Left renal pelvis (tissue), 4 donors: ENCODE data around the gene PTPRA. TPM values are rescaled to one million over a fixed set of nuclear protein-coding genes. Genes with fewer than 3 reads are reported as not detected.
"Not testable (repeated sequence)": the region's sequence is repeated elsewhere in the genome, so short reads cannot be mapped to it uniquely, and the experiment has no call there.

Experiments used
- DNase-seq, 4 donors: peaks; one replicate each; pipeline ENCODE4 v3.0.0-alpha.2; 2013; ENCODE audit warnings: low read depth in 4 of 4, low spot score in 3 of 4
- polyA plus RNA-seq, 4 donors: library from polyadenylated mRNA; unstranded; fragments of 120-200 nt; gene quantifications; one replicate each; pipeline ENCODE4 v1.2.1, GENCODE V29; 2013; ENCODE audit not compliant: insufficient read length in 4 of 4

The PTPRA gene
- polyA plus RNA-seq, 4 donors: 87.0 to 141 (median 107) TPM

DNA sequence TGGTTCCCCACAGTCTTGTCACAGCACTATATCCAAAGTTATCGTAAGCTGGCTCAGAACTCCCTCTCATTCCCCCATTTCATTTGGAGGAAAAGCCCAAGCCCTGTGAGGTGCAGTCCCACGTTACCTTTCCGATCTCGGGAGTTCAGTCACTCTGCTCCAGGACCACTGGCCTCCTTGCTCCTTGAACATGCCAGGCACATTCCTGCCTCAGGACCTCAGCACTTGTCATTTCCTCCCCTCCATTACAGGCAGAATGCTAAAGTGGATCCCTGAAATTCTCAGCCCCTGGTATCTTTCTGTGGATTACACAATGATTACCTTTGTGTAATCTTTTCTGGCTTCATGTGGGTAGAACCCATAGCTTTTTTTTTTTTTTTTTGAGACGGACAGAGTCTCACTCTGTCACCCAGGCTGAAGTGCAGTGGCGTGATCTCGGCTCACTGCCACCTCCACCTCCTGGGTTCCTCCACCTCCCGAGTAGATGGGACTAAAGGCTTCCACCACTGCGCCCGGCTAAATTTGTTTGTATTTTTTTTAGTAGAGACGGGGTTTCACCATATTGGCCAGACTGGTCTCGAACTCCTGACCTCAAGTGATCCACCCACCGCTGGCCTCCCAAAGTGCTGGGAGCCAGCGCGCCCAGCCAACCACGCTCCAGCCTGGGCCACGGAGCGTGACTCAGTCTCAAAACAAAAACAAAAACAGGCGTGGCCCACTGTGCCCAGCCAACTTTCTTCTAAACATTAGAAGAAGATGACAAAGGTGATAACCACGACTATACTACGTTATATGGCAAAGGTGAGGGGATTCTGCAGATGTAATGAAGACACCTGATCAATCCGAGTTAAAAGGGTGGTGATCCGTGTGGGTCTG, 194.1 kb downstream of the PTPRA start:
- no peak for DNase-seq

DNA sequence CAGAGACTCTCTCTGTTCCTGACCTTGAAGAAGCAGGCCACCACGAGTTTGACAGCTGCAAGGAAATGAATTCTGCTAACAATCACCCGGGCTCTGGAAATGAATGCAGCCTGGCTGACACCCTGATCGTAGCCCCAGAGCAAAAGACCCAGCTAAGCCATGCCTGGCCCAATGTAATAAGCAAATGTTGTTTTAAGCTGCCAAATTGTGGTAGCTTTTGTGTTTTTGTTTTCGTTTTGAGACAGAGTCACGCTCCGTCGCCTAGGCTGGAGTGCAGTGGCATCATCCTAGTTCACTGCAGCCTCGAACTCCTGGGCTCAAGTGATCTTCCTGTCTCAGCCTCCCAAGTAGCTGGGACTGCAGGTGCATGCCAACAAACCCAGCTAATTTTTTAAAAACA, 194.8 kb downstream of the PTPRA start:
- DNase-seq: no peak

DNA sequence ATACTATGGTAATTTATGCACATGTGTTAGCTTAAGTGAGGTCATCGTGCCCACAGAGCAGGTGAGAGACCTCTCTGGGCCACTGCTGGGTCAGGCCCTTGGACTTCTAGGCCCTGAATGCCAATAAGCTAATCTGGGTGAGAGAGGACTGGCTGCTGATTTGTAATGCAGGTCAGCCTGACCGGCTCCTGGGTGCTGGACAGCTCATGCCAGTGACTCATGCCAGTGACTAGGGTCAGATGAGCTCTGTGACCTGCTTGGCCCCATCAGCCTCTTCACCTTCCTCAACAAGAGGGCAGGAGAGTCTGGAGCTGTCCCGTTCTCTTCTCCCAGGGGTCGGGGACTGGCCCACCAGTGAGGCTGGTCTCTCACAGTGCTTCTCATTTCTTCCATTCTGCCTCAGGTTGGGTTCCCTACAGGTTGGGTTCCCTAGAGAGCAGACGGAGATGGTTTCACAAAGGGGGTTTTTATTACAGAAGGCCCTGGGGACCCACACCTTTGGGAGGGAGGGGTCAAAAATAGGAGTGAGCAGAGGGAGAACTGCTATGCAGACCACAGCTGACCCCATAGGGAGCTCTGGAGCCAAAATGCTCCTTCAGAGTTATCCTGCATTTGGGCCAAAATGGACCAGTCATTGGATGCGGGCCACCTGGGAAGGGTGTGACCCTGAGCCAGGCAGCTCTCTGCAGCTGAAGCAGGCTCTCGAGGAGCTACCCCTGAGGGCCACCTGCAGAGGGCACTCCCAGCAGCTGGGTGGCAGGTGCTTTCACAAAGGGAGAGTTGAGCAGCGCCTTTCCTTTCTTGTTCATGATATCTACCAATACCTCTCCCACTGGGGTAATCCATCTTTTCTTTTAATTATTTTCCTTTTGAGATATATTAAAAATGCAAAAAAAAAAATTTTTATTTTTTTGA, 196.0 kb downstream of the PTPRA start:
- DNase-seq: no peak

DNA sequence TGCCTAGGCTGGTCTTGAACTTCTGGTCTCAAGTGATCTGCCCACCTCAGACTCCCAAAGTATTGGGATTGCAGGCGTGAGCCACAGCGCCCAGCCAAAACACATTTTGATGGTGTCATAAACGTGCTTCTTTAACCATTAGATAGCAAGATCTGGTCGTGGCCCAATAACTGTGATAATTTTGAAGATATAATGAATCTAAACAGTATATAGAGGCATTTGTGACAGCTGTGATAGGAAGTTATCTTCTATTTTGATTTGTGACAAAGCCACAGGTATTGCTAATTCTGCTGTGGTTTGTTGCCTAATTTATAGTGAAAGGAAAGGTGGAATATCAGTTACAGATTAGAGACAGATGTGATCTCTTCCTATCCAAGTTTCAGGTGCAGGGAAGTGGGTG, 197.4 kb downstream of the PTPRA start:
- DNase-seq: no peak

DNA sequence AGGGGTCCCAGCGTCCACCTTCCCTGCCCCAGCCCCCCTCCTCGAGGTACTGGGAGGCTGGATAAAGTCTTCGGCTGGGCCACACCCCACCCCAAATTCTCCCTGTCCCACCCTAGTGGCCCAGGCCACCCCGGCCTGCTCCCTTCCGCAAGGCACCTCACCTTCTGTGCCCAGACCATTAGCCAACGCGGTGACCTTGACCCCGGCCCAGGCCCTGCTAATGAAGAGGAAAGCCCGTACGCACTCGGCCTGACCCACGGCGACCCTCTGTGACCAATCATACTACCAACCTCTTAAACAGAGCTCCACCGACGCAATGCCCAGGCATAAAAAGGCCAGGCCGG, 198.0 kb downstream of the PTPRA start:
- no peak for DNase-seq

DNA sequence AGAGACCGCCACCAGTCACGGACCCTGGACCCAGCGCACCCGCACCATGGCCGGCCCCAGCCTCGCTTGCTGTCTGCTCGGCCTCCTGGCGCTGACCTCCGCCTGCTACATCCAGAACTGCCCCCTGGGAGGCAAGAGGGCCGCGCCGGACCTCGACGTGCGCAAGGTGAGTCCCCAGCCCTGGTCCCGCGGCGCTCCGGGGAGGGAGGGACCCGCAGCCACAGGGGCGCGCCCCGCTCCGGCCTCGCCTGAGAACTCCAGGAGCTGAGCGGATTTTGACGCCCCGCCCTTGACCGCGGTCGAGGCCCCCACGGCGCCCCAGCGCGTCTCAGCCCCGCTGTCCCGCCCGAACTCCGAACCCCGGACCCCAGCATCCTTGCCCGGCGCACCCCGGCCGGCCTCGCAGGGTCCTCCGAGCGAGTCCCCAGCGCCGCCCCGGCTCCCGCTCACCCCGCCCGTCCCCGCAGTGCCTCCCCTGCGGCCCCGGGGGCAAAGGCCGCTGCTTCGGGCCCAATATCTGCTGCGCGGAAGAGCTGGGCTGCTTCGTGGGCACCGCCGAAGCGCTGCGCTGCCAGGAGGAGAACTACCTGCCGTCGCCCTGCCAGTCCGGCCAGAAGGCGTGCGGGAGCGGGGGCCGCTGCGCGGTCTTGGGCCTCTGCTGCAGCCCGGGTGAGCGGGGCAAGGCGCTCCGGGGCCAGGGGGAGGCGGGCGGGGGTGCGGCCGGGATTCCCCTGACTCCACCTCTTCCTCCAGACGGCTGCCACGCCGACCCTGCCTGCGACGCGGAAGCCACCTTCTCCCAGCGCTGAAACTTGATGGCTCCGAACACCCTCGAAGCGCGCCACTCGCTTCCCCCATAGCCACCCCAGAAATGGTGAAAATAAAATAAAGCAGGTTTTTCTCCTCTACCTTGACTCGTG, 198.6 kb downstream of the PTPRA start, which contains the start of gene OXT:
OXT (plus strand) TSS at position 11 of the 920 bp plus-strand sequence; CDS start at position 47, 36 bp downstream.
- DNase-seq: no peak

DNA sequence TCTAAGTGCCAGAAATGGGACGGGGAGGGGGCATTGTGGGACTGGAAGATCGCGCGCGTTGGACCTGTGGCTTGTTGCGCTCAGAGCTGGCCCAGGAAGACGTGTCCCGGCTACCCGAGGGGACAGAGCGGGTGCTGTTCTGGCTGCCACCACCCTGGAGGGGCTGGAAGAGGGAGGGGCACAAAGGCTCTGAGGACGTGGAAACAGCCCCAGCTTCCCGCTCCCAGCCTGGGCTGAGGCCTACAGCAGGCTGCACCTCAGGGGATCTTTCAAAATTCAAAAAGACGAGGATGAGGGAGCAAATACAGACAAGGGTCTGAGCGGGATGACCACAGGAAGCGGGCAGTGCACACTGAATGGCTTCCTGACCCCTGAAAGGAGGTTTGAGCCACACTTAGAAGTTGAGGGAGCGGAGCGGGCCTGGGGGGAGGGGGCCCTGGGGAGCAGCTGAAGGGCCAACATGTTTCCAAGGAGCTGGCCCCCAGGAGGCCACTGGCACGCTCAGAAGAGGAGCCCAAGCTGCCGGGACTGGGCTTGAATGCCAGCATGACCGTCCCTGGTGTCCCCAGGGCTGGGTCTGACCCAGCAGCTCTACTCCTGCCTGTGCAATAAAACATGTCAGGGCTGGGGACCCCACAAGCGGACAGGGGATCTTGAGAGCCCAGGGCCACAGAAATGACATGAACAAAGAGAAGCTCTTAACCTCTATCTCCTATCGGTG, 199.4 kb downstream of the PTPRA start:
- no peak for DNase-seq

DNA sequence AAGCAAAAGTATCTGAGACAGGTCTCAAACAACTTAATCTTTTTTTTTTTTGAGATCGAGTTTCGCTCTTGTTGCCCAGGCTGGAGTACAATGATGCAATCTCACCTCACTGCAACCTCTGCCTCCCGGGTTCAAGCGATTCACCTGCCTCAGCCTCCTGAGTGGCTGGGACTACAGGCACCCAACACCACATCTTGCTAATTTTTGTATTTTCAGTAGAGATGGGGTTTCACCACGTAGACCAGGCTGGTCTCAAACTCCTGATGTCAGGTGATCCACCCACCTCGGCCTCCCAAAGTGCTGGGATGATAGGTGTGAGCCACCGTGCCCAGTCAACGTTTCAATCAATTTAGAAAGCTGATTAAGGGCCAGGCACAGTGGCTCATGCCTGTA, 200.0 kb downstream of the PTPRA start:
- DNase-seq: not testable (repeated sequence)

DNA sequence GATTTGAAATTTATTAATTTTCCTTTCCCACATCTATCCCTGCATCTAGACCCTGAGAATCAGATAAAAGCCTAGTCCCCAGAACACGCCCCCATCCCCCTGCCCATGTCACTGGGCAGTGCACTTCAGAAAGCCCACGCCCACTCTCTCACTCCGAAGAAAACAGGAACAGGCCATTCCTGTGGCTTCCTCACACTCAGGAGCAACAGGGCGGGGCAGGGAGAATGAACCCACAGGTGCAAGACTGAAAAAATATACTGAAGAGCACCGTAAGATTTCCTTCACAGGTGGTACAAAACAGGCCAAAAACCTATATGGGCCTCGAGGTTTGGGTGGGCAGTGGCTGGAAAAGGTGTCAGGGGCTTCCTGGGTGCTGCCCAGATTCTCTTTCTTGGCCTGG, 201.5 kb downstream of the PTPRA start:
- DNase-seq: no peak

DNA sequence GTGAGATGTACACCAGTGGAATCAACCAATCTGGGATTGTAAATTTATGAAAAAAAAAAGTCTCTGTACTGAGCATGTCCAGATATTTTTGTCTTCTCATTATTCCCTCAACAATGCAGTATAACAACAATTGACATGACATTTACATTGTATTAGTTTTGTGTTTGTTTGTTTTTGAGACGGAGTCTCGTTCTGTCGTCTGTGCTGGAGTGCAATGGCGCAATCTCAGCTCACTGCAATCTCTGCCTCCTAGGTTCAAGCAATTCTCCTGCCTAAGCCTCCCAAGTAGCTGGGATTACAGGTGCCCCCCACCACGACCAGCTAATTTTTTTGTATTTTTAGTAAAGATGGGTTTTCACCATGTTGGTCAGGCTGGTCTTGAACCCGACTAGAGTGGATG, 202.0 kb downstream of the PTPRA start:
- not testable (repeated sequence) for DNase-seq

DNA sequence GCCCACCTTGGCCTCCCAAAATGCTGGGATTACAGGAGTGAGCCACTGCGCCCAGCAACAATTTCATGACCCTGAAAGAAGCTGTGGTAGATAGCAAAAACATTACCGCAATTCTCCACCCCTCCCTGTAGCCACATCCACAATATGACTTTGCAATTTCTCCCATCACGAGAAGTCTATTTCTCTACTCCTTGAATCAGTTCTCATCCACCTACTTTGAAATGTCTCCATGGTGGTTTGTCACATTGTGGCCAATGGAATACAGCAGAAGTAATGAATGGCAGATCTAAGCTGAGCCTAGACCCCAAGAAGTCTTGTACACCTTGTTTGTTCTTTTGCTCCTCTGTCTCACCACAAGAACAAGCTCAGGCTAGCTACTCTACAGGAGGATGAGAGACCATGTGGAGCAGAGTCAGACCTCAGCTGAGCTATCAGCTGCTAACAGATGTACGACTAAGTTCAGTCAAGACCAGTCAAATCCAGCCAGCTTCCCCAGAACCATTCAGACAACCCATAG, 204.4 kb downstream of the PTPRA start:
- DNase-seq: no peak

DNA sequence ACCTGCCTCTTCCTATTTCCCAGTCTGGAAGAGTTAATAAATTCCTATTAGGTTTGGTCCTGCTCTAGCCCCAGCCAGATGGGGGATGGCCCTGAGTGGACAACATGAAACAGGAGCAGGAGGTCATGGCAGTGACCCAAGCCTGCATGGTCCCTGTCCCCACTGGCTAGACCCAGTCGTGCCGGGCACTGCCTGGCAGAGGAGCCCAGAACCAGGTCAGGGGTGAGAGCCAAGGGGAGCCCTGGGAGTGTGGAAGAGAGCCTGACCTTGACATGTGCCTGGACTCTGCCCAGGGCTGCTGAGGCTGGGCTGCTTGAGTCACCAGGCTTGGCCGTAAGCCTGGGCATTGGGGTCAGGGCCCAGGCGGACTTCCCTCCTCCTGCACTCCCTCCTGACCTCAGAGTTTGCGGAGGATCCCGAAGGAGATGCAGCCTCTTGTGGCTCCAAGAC, 207.7 kb downstream of the PTPRA start:
- no peak for DNase-seq

DNA sequence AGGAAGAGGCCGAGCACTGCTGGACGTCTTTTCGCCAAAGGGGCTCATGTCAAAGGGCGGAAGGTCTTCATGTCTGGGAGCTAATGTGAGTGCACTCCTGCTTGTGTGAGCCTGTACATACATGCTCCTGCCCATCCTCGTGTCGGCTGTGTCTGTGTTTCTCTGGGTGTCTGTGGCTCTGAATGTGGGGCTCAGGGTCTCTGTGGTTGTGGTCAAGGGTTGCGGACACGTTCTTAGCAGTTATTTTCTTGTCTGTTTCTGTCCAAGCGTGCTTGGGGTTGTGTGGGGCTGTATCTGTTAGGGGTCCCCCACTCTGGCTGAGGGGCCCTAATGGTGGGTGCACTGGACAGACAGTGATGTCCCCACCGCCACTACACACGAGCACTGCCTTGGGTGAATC, 208.4 kb downstream of the PTPRA start:
- no peak for DNase-seq

DNA sequence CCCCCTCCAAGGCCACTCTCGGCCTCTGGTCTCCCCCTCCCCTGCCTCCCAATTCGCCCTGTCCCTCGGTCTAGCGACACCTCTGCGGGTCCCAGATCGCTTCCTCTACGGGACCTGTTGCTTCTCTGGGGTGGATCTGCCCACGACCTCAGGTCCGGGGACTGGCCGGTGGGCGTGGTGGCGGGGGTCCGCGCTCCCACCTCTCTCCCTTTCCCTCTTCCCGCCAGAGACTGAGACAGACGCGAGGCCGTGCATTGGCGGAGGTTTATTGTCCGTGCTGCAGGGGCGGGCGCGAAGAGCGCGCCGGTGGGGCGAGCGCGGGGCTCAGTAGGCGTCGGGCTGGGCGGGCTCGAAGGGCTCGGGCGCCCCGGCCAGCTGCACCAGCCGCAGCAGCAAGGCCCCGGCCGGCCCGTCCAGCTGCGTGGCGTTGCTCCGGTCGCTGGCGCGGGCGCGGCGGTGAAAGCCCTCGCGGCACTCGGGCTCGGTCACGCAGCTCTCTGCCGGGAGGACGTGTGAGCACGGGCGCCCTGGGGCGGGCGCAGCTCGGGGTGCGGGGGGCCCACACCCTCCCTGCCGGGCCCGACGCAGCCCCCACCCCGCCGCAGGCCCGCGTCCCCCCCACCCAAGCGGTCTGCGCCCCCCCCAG, 209.1 kb downstream of the PTPRA start:
- DNase-seq: no peak

DNA sequence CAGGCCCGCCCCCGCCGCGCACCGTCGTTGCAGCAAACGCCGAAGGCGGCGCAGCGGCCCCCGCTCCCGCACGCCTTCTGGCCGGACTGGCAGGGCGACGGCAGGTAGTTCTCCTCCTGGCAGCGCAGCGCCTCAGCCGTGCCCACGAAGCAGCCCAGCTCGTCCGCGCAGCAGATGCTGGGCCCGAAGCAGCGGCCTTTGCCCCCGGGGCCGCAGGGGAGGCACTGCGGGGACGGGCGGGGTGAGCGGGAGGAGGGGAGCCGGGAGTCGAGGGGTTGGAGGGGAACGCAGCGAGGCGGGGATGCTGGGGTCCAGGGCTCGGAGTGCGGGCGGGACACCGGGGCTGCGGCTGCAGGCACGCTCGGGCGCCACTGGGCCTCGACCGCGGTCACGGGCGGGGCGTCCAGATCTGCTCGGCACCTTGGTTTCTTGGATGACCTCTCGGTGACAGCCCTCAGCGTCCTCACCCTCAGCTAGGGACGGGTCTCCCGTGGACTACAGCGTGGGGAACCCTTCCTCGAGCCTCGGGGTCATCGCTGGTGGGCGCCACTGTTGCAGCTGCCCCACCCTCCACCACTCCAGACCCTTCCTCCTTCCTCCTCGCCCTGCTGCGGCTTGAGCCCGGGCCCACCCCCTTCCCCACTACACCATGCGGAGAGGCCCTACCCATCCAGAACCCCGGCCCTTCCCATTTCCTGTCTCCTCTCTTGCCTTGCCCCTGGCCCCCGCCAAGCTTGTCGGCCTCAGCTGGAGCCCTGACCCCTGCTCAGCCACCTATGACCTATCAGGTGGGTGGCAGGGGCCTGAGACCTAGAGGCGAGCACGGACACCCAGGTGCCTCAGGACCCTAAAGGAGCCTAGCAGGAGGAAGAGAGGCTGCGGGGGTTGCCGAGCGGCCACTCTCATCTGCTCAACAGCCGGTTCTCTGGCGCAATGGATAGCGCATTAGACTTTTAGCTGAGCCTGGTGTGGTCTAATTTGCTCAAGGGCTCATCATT, 210.0 kb downstream of the PTPRA start:
- no peak for DNase-seq

DNA sequence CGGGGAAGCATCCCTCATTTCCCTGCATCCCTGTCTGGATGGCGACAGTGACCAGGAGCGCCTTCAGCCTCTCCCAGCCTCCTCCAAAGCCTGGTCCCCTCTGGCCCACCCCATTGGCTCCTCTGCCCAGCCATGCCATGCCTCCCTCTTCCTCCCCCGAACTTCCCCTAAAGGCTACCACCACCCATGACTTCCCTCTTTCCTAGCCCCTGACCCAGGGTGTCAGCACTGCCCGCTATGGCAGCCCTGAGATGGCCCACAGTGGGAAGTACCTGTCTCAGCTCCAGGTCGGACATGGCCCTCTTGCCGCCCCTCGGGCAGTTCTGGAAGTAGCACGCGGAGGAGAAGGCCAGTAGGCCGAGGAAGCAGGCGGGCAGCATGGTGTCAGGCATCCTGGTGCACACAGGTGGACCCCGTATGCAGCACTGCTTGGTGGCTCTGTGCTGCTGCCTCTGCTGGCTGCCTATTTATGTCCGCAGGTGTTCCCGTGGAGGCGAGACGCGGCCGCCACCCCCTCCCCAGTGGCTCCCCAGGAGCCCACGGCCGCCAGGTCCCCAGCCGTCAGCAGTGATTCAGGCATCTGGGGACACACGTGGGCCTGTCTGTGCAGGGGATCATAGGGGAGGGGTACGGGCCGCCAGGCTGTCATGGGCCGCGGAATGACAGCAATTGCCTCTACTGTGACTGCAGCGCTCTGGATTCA, 211.2 kb downstream of the PTPRA start, which contains the start of gene AVP:
AVP (minus strand) TSS at position 442 of the 703 bp plus-strand sequence; CDS start at position 392, 50 bp downstream.
- DNase-seq: no peak

DNA sequence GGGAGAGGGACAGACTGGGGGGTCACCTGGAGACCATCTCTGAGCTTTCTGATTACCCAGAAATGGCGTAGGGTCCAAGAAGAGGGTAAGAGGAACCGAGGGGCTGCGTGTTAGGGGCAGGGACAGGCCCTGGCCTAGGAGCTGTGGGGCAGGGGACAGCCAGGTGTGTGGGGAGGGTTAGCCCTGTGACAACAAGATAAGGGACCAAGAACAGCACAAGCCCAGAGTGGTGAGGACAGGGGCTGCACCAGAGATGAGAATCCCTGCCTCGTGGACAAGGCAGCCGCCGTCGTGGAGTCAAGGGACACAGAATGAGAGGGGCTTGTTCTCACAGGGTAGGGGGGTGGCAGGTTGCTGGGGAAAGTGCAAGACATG, 211.7 kb downstream of the PTPRA start:
- no peak for DNase-seq
